GM21528 (cell line): ENCODE measurements around the gene ANKAR.
"Not testable (repeated sequence)": the region's sequence is repeated elsewhere in the genome, so short reads cannot be mapped to it uniquely, and the experiment has no call there.

Source experiments
- ATAC-seq: cut with Tn5 transposase; IDR thresholded peaks from one replicate; pipeline ENCODE4 v1.9.1; 2021; ENCODE audit warnings: mild to moderate bottlenecking, moderate library complexity; ENCODE audit not compliant: unreplicated experiment, low FRiP score

ANKAR gene

GRCh38 chr2:189698020-189698887 lies 23.8 kb downstream of the ANKAR start:
- ATAC-seq: no peak

DNA sequence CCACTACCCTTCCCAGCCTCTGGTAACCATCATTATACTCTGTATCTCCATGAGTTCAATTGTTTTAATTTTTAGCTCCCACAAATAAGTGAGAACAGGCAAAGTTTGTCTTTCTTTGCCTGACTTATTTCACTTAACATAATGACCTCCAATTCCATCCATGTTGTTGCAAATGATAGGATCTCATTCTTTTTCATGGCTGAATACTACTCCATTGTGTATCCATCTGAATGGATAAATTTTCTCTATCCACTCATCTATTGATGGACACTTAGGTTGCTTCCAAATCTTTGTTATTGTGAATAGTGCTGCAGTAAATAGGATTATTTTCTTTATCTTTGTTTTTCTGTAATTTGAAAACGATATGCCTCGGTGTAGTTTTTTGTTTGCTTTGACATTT lies 26.2 kb downstream of the ANKAR start:
- ATAC-seq: no peak

DNA sequence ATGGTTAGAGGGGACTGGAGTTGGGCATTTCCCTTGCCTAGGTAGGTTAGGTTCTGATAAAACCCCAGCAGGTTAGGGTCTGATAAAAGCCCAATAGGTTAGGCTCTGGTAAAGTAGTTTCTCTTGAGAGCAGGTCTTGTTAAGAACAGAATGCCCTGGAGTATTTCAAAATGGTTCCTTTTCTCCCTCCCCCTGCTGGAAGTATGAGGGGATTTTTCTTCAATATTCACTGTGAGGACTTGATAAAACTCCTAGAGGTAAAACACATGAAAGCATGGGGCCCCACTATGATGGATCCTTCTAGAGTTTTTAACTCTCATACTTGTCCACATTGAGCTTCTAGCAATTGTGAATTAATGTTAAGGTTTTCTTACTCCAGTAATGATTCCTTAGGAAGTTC lies 27.6 kb downstream of the ANKAR start:
- ATAC-seq: no peak

GRCh38 chr2:189709501-189710221 lies 35.2 kb downstream of the ANKAR start:
- ATAC-seq: no peak

DNA sequence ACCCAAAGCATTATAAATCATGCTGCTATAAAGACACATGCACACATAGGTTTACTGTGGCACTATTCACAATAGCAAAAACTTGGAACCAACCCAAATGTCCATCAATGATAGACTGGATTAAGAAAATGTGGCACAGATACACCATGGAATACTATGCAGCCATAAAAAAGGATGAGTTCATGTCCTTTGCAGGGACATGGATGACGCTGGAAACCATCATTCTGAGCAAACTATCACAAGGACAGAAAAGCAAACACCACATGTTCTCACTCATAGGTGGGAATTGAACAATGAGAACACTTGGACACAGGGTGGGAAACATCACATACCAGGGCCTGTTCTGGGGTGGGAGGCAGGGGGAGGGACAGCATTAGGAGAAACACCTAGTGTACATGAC lies 43.1 kb downstream of the ANKAR start:
- ATAC-seq: not testable (repeated sequence)

GRCh38 chr2:189719571-189719970 lies 45.1 kb downstream of the ANKAR start:
- no peak for ATAC-seq

- ATAC-seq: no peak
These were observed 48.7 kb downstream of the ANKAR start for GRCh38 chr2:189723192-189723591.
